Suprapubic skin (tissue), 4 donors: ENCODE measurements around the gene PRPF38B. TPM values are rescaled to one million over a fixed set of nuclear protein-coding genes. Genes with fewer than 3 reads are reported as not detected.
A peak's percentile ranks its signal among the peaks of the same experiment; 100 is the strongest.

ENCODE experiments used
- DNase-seq, 2 donors: peaks; one replicate each; pipeline ENCODE4 v3.0.0-alpha.2; 2019; ENCODE audit warnings: low spot score in 2 of 2
- H3K27ac ChIP-seq: fragments of 200-600 bp; sonication (generic); one replicate; pipeline ENCODE4 v1.5.1; 2019
- H3K27me3 ChIP-seq: fragments of 200-600 bp; sonication (generic); one replicate; pipeline ENCODE4 v1.5.1; 2019
- H3K36me3 ChIP-seq: fragments of 200-600 bp; sonication (generic); one replicate; pipeline ENCODE4 v1.5.1; 2019
- H3K4me1 ChIP-seq: fragments of 200-600 bp; sonication (generic); one replicate; pipeline ENCODE4 v1.5.1; 2019
- H3K4me3 ChIP-seq: fragments of 200-600 bp; sonication (generic); one replicate; pipeline ENCODE4 v1.5.1; 2019; ENCODE audit warnings: mild to moderate bottlenecking
- H3K9me3 ChIP-seq: fragments of 200-600 bp; sonication (generic); one replicate; pipeline ENCODE4 v1.5.1; 2019
- CTCF ChIP-seq, 2 donors: fragments of 200-600 bp in 1 of 2; fragments of 450-650 bp in 1 of 2; sonication (generic) in 1 of 2; IDR thresholded peaks; one replicate each; pipeline ENCODE4 v1.5.1; 2016 to 2019; ENCODE audit warnings: antibody characterized with exemption in 2 of 2, mild to moderate bottlenecking in 1 of 2, moderate library complexity in 1 of 2
- EP300 ChIP-seq: sonication (generic); formaldehyde crosslinking; IDR thresholded peaks from one replicate; pipeline ENCODE4 v1.6.1; 2017; ENCODE audit warnings: antibody characterized with exemption
- POLR2A ChIP-seq, 2 donors: fragments of 450-650 bp; IDR thresholded peaks; one replicate each; pipeline ENCODE4 v1.6.1; 2017; ENCODE audit warnings: antibody characterized with exemption in 2 of 2, mild to moderate bottlenecking in 2 of 2, moderate library complexity in 2 of 2
- POLR2AphosphoS5 ChIP-seq, 3 donors: sonication (generic); formaldehyde crosslinking; IDR thresholded peaks; one replicate each; pipeline ENCODE4 v1.6.1; 2017; ENCODE audit warnings: antibody characterized with exemption in 3 of 3
- WGBS: methylation state at CpG from one replicate; pipeline ENCODE4 v1.1.5; 2018; 5-methylcytosine and 5-hydroxymethylcytosine counted together
- total RNA-seq, 4 donors: library from RNA; depleted of rRNA; stranded (reverse); fragments of >200 nt; gene quantifications; one replicate each; pipeline ENCODE4 v1.1.0, GENCODE V29; 2016

Gene PRPF38B
- total RNA-seq, 4 donors from 2014 or later, result 17.5 to 58.4 (median 25.4) TPM

DNA sequence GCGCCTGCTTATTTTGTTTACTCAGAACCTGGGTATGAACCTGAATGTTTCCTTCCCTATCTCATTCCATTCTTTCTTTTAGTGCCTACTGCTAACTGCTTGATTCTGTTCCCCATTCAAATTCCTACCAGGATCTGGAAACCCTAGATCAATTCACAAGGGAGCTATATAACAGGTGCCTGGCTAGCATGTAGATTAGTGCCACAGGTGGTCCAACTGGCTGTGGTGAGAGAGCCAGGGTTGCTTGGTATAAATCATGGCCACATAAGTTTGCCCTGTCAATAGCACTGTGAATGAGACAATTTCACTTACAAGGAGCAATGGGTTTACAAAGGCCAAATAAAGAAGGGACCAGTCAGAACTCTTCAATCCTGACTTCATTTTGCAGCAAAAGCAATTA lies 6.6 kb upstream of the PRPF38B start:
- Histone ChIP-seq H3K9me3 (no peaks in the 10 kb centered on the region), H3K36me3 (no peaks in the 10 kb centered on the region), H3K27ac (no peak overlapping the region), H3K4me1 (no peaks in the 10 kb centered on the region), H3K27me3 (no peaks in the 10 kb centered on the region), H3K4me3 (no peak overlapping the region)
- TF ChIP-seq POLR2A (IDR thresholded peaks at IDR 0.05), result no peak
- TF ChIP-seq POLR2AphosphoS5 (IDR thresholded peaks at IDR 0.05), result no peak
- no peak for TF ChIP-seq EP300
- no peak for TF ChIP-seq CTCF (IDR thresholded peaks at IDR 0.05)
- no peak for DNase-seq
- 94% methylated on average over 1 of the region's 1 CpG for WGBS

- Histone ChIP-seq H3K4me1 (peaks cover 11% of the 10 kb centered on the region), H3K36me3 (no peaks in the 10 kb centered on the region), H3K4me3 (no peak overlapping the region), H3K27me3 (no peaks in the 10 kb centered on the region), H3K9me3 (no peaks in the 10 kb centered on the region), H3K27ac (no peak overlapping the region)
- no peak for DNase-seq
- 59% methylated on average over 2 of the region's 2 CpGs for WGBS
- TF ChIP-seq EP300, result no peak
- no peak for TF ChIP-seq CTCF (IDR thresholded peaks at IDR 0.05)
- no peak for TF ChIP-seq POLR2AphosphoS5 (IDR thresholded peaks at IDR 0.05)
- TF ChIP-seq POLR2A (IDR thresholded peaks at IDR 0.05), result no peak
Measured at GRCh38 chr1:108686614-108687313, 5.3 kb upstream of the PRPF38B start.

GRCh38 chr1:108691128-108691941 lies 775 bp upstream of the PRPF38B start:
- H3K4me1 ChIP-seq, result peaks cover 36% of the 10 kb centered on the region
- TF ChIP-seq EP300, result no peak
- no peaks in the 10 kb centered on the region for H3K36me3 ChIP-seq
- no peaks in the 10 kb centered on the region for H3K27me3 ChIP-seq
- H3K27ac ChIP-seq, result peak overlapping the region; percentile 98
- DNase-seq, result no peak
- H3K9me3 ChIP-seq, result no peaks in the 10 kb centered on the region
- WGBS, result 20% methylated on average over 12 of the region's 12 CpGs
- H3K4me3 ChIP-seq, result peak overlapping the region; percentile 84

- WGBS, result 1% methylated on average over 36 of the region's 36 CpGs
- H3K9me3 ChIP-seq, result no peaks in the 10 kb centered on the region
Measured at GRCh38 chr1:108692724-108693655, 880 bp downstream of the PRPF38B start.

More at GRCh38 chr1:108692724-108693655, 880 bp downstream of the PRPF38B start:
- Histone ChIP-seq H3K27ac (peak overlapping the region; percentile 98), H3K27me3 (no peaks in the 10 kb centered on the region), H3K4me1 (peaks cover 36% of the 10 kb centered on the region), H3K4me3 (peak overlapping the region; percentile 84), H3K36me3 (peaks cover 15% of the 10 kb centered on the region)
- peak in 1 of 2 donors; percentile 74 for DNase-seq
- TF ChIP-seq POLR2A (IDR thresholded peaks at IDR 0.05), result no peak
- no peak for TF ChIP-seq EP300
- no peak for TF ChIP-seq POLR2AphosphoS5 (IDR thresholded peaks at IDR 0.05)
- no peak for TF ChIP-seq CTCF (IDR thresholded peaks at IDR 0.05)
